A673 (cell line): ENCODE results near the gene KLF4.

ENCODE experiments used
- CTCF ChIP-seq: fragments of 300-800, 200-600 bp; sonication (generic); conservative IDR thresholded peaks from 2 replicates; pipeline ENCODE4 v1.5.1; 2017; ENCODE audit warnings: low read depth, mild to moderate bottlenecking, antibody characterized with exemption, low read length, moderate library complexity, mixed read lengths
- EZH2 ChIP-seq: fragments of 200-600 bp; sonication (generic); IDR thresholded peaks from 2 replicates; pipeline ENCODE4 v1.6.1; 2017; ENCODE audit warnings: borderline replicate concordance, low read depth, mild to moderate bottlenecking, mixed read lengths, antibody characterized with exemption, low read length; ENCODE audit not compliant: poor library complexity, severe bottlenecking

- TF ChIP-seq CTCF (peak; percentile 42; the same call in 1 of the 2 replicates), EZH2 (no peak)
Observed at GRCh38 chr9:107481035-107481434, 8.5 kb downstream of the KLF4 start.
